Memory B cell (primary cell): ENCODE measurements around the gene TCEA3.
A peak's percentile ranks its signal among the peaks of the same experiment; 100 is the strongest.
"Not testable (repeated sequence)": the region's sequence is repeated elsewhere in the genome, so short reads cannot be mapped to it uniquely, and the experiment has no call there.

Source experiments
- ATAC-seq: fragments of 150-1000 bp; cut with Tn5 transposase; 2 replicates; pipeline ENCODE4 v1.10.0; 2021; ENCODE audit warnings: low read depth, mild to moderate bottlenecking, moderate library complexity
- DNase-seq, 2 donors: peaks; one replicate each; pipeline ENCODE4 v3.0.0; 2022; ENCODE audit warnings: low spot score in 2 of 2
- H3K27ac Mint-ChIP-seq: one replicate; pipeline ENCODE4 v1.8.0; 2022; ENCODE audit warnings: mild to moderate bottlenecking, moderate library complexity, mixed read lengths
- H3K27me3 Mint-ChIP-seq: one replicate; pipeline ENCODE4 v1.8.0; 2022; ENCODE audit warnings: mixed read lengths
- H3K36me3 Mint-ChIP-seq: one replicate; pipeline ENCODE4 v1.8.0; 2022; ENCODE audit warnings: mild to moderate bottlenecking, mixed read lengths
- H3K4me1 Mint-ChIP-seq: one replicate; pipeline ENCODE4 v1.8.0; 2022; ENCODE audit warnings: mixed read lengths
- H3K4me3 Mint-ChIP-seq: one replicate; pipeline ENCODE4 v1.8.0; 2022; ENCODE audit warnings: mild to moderate bottlenecking, moderate library complexity, mixed read lengths
- H3K9me3 Mint-ChIP-seq: one replicate; pipeline ENCODE4 v1.8.0; 2022; ENCODE audit warnings: mixed read lengths

Gene TCEA3

DNA sequence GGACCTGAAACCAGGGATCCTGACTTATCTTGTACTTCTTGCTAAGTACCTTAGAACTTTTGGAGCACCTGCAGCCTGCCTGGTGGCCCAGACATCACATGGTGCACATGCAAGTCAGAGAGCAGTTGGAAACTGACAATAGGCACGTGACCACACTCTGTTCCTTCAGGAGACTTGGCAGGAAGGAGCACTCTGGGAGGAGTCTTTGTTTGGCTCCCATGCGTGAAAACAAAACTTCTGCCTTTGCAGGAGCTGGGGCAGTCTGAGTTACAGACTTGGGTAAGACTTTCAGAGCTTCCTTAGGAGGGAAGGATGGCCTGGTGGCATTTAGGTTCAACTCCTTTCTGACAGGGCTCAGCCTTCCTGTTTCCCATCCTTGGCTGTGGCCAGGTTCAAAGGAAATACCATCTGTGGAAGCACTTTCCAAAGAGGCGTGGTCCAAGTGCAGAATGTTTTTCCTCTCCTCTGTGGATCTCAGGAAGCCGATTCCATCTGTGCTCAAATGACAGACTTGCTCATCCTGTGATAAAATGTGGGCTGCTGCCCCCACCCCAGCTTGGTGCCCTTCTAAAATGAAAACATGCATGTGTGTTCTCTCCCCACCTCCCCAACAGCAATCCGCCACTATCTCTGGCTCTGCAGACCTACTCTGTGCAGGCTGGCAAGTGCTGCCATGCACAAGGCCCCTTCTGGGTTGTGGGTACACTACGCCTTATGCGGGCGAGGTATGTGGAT is 40.8 kb downstream of the TCEA3 start:
- no peak for ATAC-seq
- Mint-ChIP-seq H3K4me1 (peaks cover 7% of the 10 kb centered on the region), H3K27ac (no peak overlapping the region), H3K27me3 (peaks cover 9% of the 10 kb centered on the region), H3K36me3 (no peaks in the 10 kb centered on the region), H3K4me3 (no peak overlapping the region), H3K9me3 (no peaks in the 10 kb centered on the region)
- no peak for DNase-seq

DNA sequence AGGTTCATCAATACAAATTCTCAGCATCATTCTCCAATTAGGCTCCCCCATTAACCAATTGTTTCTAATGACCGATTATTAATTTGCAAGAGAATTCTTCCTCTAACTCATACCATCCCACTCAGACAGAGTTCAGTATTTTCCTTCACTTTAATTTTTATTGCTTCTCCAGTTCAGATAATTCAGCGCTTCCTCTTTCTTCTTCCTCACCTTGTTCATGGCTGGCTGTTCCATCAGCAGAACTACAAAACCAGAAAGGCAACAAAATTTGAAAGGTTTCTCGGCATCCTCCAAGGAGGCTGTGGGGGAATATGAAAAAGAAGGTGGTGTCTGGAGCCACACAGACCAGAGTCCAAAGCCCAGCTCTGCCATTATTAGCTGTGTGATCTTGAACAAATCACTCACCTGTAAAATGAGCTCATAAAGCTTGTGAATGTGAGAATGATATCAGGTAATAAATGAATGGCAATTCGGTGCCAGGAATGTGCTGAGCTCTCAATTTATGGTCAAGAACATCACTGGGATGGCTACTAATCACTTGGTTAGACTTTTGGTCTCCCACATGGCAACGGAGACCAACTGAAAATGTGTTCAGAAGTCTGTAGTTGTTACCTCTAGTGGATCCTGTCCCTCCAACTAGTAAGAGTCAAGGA is 43.2 kb downstream of the TCEA3 start:
- Mint-ChIP-seq H3K9me3 (no peaks in the 10 kb centered on the region), H3K36me3 (no peaks in the 10 kb centered on the region), H3K4me1 (peaks cover 10% of the 10 kb centered on the region), H3K27ac (no peak overlapping the region), H3K27me3 (peaks cover 2% of the 10 kb centered on the region), H3K4me3 (no peak overlapping the region)
- DNase-seq (no peak), ATAC-seq (no peak)

GRCh38 chr1:23380719-23381118 is 43.8 kb downstream of the TCEA3 start:
- no peak for DNase-seq
- H3K4me1 Mint-ChIP-seq = peaks cover 10% of the 10 kb centered on the region
- H3K27ac Mint-ChIP-seq = no peak overlapping the region
- no peaks in the 10 kb centered on the region for H3K36me3 Mint-ChIP-seq
- no peak overlapping the region for H3K4me3 Mint-ChIP-seq
- no peaks in the 10 kb centered on the region for H3K27me3 Mint-ChIP-seq
- no peak for ATAC-seq
- H3K9me3 Mint-ChIP-seq = no peaks in the 10 kb centered on the region

DNA sequence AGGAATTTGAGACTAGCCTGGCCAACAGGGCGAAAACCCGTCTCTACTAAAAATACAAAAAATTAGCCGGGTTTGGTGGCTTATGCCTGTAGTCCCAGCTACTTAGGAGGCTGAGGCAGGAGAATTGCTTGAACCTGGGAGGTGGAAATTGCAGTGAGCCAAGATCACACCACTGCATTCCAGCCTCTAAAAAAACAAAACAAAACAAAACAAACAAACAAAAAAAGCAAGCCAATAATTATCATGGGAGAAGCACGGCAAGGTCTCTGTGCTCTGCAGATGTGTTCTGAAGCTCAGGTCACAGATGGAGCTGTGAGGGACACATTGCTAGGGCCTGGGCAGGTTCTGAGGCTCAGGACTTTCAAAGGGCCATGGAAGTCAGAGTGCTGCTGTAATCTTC is 44.3 kb downstream of the TCEA3 start:
- not testable (repeated sequence) for H3K4me3 Mint-ChIP-seq, H3K9me3 Mint-ChIP-seq, H3K36me3 Mint-ChIP-seq, H3K27ac Mint-ChIP-seq, DNase-seq, ATAC-seq, H3K27me3 Mint-ChIP-seq
- H3K4me1 Mint-ChIP-seq = peaks cover 10% of the 10 kb centered on the region

DNA sequence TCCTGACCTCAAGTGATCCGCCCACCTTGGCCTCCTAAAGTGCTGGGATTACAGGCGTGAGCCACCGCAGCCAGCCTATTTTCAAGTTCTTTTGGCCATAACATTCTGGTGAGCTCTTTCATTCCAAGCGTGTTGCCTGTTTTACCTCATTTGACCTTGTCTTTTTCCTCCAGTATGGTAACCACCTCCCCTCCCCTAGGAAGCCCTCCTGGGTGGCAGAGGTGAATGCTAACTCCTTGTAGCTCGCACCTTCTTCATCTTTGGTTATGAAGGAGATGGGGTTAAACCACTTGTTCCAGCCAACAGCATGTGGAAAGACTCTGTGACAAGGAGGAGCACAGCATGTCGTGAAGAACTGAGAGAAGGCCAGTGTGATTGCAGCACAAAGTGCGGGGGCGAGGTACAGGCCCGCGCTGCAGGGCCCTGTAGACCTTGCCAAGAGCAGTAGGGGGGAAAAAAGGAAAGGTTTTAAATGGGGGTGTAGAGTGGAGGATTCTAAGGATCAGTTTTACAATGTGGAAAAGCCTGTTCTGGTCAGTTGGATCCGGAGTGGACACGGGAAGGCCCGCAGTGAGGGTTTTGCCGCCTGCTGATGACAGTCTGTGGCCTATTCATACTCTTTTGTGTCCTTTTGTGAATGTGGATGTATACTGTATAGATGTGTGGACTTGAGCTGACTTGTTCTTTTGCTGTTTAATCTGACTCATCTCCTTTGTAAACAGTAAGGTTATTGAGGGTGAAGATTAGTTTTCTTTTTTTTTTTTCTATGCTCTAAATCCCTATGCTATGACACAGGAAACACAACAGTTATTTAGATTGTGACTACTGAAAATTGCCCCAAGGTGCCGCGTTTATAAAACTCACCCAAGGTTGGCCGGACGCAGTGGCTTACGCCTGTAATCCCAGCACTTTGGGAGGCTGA is 47.4 kb downstream of the TCEA3 start:
- DNase-seq (no peak), ATAC-seq (no peak)
- no peak overlapping the region for H3K4me3 Mint-ChIP-seq
- no peak overlapping the region for H3K27ac Mint-ChIP-seq
- peaks cover 2% of the 10 kb centered on the region for H3K36me3 Mint-ChIP-seq
- no peaks in the 10 kb centered on the region for H3K9me3 Mint-ChIP-seq
- H3K27me3 Mint-ChIP-seq = peaks cover 2% of the 10 kb centered on the region
- peaks cover 10% of the 10 kb centered on the region for H3K4me1 Mint-ChIP-seq

DNA sequence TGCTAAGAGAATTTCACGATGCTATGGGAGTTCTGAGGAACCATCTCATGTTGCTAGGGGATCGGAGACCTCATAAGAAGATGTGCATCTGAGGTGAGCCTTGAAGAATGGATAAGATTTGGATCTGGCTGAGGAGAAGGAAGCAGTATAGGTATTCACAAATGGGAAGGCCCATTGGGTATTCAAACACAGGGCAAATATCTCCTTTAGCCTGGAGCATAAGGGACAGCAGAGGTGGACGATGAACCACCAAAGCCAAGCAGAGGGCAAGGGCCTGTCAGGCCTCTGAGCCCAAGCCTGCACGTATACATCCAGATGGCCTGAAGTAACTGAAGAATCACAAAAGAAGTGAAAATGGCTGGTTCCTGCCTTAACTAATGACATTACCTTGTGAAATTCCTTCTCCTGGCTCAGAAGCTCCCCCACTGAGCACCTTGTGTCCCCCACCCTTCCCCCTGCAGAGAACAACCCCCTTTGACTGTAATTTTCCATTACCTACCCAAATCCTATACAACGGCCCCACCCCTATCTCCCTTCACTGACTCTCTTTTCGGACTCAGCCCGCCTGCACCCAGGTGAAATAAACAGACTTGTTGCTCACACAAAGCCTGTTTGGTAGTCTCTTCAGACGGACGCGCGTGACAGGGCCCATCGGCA is 50.3 kb downstream of the TCEA3 start:
- H3K36me3 Mint-ChIP-seq, ATAC-seq, H3K27me3 Mint-ChIP-seq, H3K4me3 Mint-ChIP-seq, H3K4me1 Mint-ChIP-seq, DNase-seq, H3K27ac Mint-ChIP-seq, H3K9me3 Mint-ChIP-seq: not testable (repeated sequence)

DNA sequence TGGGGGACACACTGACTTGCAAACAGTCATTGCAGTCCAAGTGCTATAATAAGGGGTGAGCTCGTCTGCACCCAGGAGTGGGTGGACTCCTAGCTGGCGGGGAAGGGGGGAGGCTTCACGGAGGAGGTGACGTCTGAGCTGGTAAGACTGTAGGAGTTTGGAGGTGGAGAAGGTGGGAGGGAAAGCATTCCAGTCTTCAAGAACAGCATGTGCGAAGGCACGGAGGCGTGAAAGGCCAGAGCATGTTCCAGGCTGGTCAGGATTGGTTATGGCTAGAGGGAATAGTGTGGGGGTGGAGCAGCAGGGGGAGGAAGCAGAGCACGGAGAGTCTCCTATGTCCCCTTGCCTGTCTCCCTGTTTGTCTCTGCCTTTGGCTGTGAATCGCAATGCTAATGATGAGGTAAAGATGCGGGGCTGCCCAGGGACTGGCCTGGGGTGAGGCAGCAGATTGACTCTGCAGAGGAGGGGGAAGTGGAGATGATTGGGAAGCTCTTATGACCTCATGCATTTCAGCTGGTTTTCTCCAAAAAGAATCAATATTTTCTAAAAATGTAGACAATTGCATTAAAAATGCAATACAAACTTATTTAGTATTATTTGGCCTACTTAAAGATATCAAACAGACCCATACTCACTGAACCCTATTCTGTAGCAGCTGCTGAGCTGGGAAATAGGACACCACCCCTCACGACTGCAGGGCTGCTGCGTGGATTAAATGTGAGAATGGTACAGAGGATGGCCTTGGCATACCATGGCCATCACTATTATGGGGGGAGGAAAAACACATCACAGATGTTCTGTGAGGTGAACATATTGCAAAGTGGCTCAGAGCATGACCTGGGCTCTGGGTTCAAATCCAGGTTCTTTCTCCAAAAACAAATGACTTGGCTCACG is 52.3 kb downstream of the TCEA3 start:
- H3K4me1 Mint-ChIP-seq = peaks cover 8% of the 10 kb centered on the region
- ATAC-seq (no peak), DNase-seq (no peak)
- no peak overlapping the region for H3K4me3 Mint-ChIP-seq
- H3K9me3 Mint-ChIP-seq = no peaks in the 10 kb centered on the region
- no peak overlapping the region for H3K27ac Mint-ChIP-seq
- peaks cover 2% of the 10 kb centered on the region for H3K27me3 Mint-ChIP-seq
- H3K36me3 Mint-ChIP-seq = peaks cover 2% of the 10 kb centered on the region

DNA sequence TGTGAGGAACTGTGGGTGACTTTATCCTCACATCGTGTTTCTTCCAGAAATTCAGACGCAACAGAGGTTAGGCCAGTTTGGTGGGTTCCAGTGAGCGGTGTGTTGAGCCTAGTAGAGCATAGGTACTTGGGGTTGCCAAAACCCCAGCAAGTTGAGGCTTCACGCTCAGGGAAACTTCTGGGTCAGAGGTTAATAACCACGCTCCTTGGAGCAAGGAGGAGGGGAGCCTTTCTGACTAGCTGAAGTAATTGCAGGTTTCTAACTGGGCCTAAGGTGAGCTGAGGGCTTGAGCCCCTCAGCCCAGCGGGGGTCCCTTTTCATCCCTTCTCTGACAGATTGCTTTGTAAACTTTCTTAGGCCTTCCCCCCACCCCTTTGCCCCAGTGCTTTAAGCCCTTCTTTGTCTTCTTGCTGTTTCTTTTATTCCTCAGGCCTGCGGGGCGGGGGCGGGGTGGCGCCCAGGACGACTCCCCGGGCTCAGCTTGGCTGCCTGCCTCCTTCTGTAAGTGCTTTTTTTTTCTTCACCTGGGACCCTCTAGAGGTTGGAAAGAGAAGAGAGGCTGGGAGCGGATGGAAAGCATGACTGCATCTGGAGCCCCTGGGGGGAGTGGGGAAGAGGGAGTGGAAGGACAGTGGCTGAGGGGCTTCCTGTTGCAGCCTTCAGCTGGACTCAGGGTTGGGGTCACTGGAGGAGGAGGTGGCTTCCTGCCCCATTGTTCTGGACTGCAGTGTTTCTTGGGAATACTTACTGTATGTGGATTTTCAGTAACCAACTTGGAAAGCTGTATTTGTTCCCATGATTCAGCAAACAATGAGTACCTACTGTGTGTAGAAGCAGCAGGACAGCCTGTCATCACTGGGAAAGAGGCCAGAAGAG is 53.6 kb downstream of the TCEA3 start:
- H3K27ac Mint-ChIP-seq = no peak overlapping the region
- ATAC-seq (no peak), DNase-seq (no peak)
- peaks cover 2% of the 10 kb centered on the region for H3K27me3 Mint-ChIP-seq
- peak overlapping the region; percentile 14 for H3K4me3 Mint-ChIP-seq
- no peaks in the 10 kb centered on the region for H3K9me3 Mint-ChIP-seq
- H3K36me3 Mint-ChIP-seq = peaks cover 2% of the 10 kb centered on the region
- H3K4me1 Mint-ChIP-seq = peaks cover 8% of the 10 kb centered on the region

DNA sequence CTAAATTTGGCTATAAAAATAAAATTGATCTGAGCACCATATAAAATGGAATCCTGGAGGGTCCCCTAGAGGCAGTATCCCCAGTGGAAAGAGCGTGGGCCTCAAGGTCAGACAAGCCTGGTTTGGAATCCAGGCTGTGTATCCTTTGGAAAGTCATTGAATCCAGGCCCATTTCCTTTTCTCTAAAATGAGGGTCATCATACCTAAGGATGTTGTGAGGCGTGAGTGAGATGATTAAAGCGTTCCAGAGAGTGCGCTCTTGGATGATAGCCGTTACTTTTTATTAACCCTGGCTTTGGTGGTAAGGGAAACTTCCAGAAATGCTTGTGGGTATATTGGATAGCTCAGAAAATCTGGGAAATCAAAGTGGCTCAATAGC is 54.2 kb downstream of the TCEA3 start:
- H3K27ac Mint-ChIP-seq = no peak overlapping the region
- peaks cover 2% of the 10 kb centered on the region for H3K36me3 Mint-ChIP-seq
- H3K4me1 Mint-ChIP-seq = peaks cover 8% of the 10 kb centered on the region
- no peaks in the 10 kb centered on the region for H3K9me3 Mint-ChIP-seq
- H3K4me3 Mint-ChIP-seq = no peak overlapping the region
- DNase-seq = no peak
- peaks cover 2% of the 10 kb centered on the region for H3K27me3 Mint-ChIP-seq
- ATAC-seq = no peak

DNA sequence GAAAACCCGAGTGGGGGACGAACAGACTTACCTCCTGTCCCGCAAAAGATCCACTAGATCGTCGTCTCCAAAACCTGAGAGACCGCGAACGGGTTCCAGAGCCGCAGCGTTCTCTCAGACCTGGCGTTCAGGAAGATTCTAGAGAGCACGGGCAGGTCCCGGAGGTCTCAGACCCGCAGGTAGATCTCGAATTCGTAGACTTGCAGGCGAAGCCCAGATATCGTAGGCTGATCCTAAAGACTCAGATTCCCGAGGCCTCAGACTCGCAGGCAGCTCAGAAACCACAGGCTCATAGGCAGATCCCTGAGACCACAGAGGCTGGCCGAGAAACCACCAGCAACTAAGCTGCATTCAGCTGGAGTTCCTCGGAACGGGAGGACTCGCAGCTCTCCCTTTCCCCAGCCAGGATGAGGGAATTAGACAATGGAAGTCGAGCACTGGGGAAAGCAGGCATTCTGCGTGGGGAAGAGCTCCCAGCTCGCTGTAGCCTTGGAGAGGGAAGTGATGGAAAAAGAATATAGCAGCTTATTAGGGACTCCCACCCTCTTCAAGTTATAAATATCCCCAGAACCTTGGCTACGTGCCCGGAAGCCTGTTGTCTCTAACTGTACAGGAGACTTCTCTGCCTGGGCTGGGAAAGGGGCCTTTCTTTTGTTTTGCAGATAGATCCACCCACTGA is 55.1 kb downstream of the TCEA3 start, which contains the start of gene ZNF436:
ZNF436 (minus strand) TSS at position 502 of the 679 bp plus-strand sequence. CDS start 1,831 bp downstream, outside the sequence.
- peak within 1 kb of the TSS; percentile 90 for H3K27ac Mint-ChIP-seq

GRCh38 chr1:23368562-23369334 is 55.8 kb downstream of the TCEA3 start:
- DNase-seq (peak; percentile 80 to 86), ATAC-seq (peak; percentile 77)
- peaks cover 8% of the 10 kb centered on the region for H3K4me1 Mint-ChIP-seq
- peak overlapping the region; percentile 94 for H3K4me3 Mint-ChIP-seq
- H3K27ac Mint-ChIP-seq = peak overlapping the region; percentile 90
- H3K27me3 Mint-ChIP-seq = no peaks in the 10 kb centered on the region
- peaks cover 3% of the 10 kb centered on the region for H3K36me3 Mint-ChIP-seq
- H3K9me3 Mint-ChIP-seq = no peaks in the 10 kb centered on the region

More for the DNA sequence above, 55.1 kb downstream of the TCEA3 start, which contains the start of gene ZNF436:
- Mint-ChIP-seq H3K4me1 (peaks cover 8% of the 10 kb centered on the region), H3K9me3 (no peaks in the 10 kb centered on the region), H3K27me3 (no peaks in the 10 kb centered on the region), H3K4me3 (peak within 1 kb of the TSS; percentile 94), H3K36me3 (peaks cover 2% of the 10 kb centered on the region)
- DNase-seq = no peak
- ATAC-seq = no peak
